GM12801 (cell line): ENCODE results near the gene NCF2.

Experiments
- TF ChIP-seq, protein P1 (sequence below): IDR thresholded peaks from one replicate; pipeline ENCODE4 v1.5.1; 2011; ENCODE audit warnings: control low read depth; ENCODE audit not compliant: insufficient read length; ENCODE audit errors: extremely low read depth

The NCF2 gene

DNA sequence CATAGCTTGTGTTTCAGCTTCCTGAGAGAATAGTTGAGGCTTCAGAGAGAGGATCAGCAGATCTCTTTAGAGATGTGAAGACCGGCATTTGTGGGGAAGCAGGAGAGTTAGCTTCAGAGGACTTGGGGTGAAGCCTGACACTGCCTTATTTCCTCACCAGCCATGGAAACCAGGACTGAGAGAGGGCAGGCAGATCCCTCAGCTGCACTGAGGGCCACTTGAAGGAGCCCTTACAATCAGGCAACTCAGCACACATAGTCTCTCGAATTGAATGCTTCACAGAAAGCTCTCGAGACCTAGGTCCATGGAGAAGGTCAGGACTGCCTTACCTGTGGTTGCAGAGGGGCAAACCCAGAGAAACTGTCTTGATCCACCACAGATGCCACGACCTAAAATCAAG, 19.8 kb downstream of the NCF2 start:
- TF ChIP-seq, protein P1, sequence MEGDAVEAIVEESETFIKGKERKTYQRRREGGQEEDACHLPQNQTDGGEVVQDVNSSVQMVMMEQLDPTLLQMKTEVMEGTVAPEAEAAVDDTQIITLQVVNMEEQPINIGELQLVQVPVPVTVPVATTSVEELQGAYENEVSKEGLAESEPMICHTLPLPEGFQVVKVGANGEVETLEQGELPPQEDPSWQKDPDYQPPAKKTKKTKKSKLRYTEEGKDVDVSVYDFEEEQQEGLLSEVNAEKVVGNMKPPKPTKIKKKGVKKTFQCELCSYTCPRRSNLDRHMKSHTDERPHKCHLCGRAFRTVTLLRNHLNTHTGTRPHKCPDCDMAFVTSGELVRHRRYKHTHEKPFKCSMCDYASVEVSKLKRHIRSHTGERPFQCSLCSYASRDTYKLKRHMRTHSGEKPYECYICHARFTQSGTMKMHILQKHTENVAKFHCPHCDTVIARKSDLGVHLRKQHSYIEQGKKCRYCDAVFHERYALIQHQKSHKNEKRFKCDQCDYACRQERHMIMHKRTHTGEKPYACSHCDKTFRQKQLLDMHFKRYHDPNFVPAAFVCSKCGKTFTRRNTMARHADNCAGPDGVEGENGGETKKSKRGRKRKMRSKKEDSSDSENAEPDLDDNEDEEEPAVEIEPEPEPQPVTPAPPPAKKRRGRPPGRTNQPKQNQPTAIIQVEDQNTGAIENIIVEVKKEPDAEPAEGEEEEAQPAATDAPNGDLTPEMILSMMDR, result no peak

DNA sequence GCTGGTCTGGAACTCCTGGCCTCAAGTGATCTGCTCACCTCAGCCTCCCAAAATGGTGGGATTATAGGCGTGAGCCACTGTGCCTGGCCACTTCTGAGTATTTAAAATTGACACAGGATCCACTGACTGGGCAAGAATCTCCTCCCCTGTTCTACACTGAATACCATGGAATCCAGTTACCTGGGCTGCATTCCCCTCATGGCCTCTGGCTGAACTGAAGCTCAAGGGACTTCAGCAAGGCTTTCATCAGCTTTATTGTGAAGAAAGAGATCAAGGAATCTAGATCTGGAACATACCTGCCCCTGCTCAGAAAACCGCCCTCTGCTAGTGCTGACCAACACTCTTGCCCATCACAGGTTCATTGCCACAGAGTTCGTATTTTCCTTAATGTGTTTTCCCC, 20.5 kb downstream of the NCF2 start:
- TF ChIP-seq, protein P1, result no peak

DNA sequence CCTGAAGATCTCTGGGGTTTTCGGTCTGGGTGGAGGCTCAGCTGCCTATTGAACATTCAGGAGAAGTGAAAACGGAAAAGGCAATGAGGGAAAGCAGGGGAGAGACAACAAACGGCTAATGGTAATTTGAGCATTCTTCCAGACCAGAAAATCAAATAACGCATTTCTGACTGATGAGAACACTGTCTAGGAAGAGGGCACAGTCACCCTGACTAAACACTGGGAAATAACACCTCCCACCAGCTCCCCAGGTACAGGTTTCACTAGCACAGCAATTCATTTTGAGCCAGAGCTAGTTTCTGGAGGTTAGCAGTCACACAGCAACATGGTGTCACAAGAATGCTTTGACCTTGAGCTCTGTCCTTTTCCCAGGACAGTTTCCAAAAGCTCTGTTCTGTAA, 21.1 kb downstream of the NCF2 start:
- TF ChIP-seq, protein P1, result no peak

DNA sequence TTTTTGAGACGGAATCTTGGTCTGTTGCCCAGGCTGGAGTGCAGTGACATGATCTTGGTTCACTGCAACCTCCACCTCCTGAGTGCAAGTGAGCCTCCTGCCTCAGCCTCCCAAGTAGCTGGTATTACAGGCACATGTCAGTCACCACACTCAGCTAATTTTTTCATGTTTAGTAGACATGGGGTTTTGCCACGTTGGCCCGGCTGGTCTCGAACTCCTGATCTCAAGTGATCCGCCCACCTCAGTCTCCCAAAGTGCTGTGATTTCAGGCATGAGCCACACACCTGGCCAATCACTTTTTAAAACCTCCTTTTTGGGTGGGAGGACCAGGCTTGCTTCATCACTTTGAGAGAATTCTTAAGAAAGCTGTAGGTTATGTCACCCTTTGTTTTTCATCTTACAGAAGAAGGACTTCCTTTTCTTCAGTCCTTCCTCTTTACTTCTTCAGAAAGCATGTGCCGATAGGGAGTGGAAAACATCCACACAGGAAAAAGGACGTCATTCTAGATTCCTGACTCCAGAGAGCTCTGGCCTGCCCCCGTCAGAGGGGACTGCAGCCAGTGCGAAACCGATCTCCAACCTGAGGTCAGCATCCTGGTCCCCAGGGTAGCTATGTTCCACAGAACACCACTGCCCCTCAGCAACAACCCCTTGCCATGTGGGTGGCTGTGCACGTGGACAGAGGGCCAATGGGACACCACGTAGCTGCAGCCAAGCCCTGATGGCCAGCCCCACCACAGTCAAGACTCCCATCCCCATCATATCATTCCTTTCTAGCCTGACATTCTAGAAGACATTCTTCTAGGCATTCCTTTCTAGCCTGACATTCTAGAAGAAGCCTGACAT, 21.9 kb downstream of the NCF2 start:
- TF ChIP-seq, protein P1, result no peak

DNA sequence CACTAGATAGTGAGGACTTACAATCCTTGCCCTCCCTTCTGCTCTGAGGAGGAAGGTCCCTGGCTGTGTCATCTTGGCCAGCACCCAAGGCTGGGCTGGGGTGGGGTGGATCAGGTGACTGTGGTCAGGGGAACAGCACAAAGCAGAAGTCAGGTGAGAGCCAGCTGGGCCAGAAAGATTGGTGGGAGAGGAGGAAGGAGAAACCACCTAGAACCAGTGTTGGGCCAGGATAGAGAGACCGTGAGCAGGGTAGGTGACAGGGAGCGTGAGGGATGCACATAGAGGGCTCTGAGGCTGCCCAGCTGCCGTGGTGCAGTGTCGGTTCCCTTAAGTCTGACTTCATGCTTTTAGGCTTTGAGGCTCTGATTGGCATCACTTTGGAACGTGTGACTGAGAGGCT, 22.7 kb downstream of the NCF2 start:
- TF ChIP-seq, protein P1, result no peak

DNA sequence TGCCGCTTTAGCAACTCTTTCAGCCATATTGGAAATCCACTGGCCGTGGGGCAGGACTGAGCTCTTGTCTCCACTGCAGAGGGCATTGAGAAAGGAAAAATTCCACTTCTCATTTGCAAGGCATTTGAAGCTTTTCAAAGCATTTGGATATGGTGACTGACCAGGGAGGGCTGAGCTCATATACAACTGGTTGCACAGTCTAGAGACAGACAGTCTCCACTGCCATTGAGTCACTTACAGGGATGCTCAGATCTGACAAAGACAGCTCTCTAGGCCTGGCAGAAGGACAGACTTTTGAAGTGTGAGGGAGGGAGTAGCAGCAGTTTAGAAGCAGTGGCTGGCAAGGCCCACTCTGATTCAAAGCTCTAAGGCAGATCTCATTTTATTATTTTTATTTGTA, 24.2 kb downstream of the NCF2 start:
- TF ChIP-seq, protein P1, result no peak

DNA sequence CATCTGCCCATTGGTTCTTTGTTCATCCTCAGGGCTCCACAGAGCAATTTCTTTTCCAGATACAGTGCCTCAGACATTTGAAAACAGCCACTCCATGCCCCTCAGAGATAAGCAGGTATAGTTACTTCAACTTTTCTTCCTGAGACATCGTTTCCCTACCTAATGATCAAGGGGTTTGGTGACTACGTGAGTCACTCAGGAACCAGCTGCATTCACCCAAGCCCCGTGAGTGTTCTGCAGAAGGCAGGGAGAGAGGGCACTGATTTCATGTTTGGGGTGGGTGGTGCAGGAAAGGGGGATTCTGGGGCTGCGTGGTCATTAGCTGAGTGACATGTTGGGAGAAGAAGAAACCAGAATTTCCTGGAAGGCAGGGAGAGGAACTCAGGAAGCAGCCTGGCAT, 25.0 kb downstream of the NCF2 start:
- TF ChIP-seq, protein P1, result no peak
